C4-2B (cell line): ENCODE measurements around the gene BNC2.

ENCODE experiments used
- ZFX ChIP-seq: fragments of 450-650 bp; IDR thresholded peaks from 2 replicates; pipeline ENCODE4 v1.6.1; 2017
- TF ChIP-seq, protein P1 (sequence below): fragments of 450-650 bp; conservative IDR thresholded peaks from 2 replicates; pipeline ENCODE4 v1.5.1; 2017; ENCODE audit warnings: mild to moderate bottlenecking

DNA sequence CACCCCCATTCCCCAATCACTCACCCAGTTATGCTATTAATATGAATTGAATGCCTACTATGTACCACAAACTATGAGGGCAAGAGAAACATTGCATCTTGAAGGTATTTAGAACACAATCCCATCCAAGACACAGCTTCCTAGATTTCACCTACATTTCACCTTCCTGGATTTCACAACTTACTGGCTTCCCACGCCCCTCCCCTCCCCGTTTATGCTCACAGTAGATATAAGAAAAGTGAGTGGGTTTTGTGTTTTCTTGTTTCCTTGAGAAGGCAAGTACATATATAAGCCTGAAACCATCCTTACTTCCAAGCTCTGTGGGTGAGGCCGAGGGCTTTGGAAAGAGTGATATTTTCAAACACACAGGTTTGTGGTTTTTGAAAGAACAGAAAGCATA is 465.0 kb downstream of the BNC2 start:
- TF ChIP-seq, protein P1, sequence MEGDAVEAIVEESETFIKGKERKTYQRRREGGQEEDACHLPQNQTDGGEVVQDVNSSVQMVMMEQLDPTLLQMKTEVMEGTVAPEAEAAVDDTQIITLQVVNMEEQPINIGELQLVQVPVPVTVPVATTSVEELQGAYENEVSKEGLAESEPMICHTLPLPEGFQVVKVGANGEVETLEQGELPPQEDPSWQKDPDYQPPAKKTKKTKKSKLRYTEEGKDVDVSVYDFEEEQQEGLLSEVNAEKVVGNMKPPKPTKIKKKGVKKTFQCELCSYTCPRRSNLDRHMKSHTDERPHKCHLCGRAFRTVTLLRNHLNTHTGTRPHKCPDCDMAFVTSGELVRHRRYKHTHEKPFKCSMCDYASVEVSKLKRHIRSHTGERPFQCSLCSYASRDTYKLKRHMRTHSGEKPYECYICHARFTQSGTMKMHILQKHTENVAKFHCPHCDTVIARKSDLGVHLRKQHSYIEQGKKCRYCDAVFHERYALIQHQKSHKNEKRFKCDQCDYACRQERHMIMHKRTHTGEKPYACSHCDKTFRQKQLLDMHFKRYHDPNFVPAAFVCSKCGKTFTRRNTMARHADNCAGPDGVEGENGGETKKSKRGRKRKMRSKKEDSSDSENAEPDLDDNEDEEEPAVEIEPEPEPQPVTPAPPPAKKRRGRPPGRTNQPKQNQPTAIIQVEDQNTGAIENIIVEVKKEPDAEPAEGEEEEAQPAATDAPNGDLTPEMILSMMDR, result no peak
- TF ChIP-seq ZFX, result no peak
